HEK293 (cell line): ENCODE data around the gene OSGEPL1.

Source experiments
- CTCF ChIA-PET: fragments of 350-600 bp; formaldehyde crosslinking; extraction: SDS; loops from one replicate; lab custom pipeline; 2021; ENCODE audit warnings: antibody characterized with exemption; lab: Yijun Ruan, JAX
- POLR2A ChIA-PET: fragments of 300-600 bp; formaldehyde crosslinking; extraction: SDS; loops from one replicate; lab custom pipeline; 2020; ENCODE audit warnings: antibody characterized with exemption, inconsistent platforms; lab: Yijun Ruan, JAX
- H3K27ac ChIP-seq: fragments of 200-500 bp; sonication (Bioruptor generic); 2 replicates; pipeline ENCODE4 v1.5.1; 2014; ENCODE audit warnings: low read depth, low read length, control low read depth, inconsistent platforms; ENCODE audit errors: extremely low read depth
- H3K36me3 ChIP-seq, 2 experiments: fragments of 200-500 bp in 1 of 2; sonication (Bioruptor generic) in 1 of 2; 1 replicate in 1 of 2; 2 replicates in 1 of 2; pipeline ENCODE4 v1.5.1; 2014 to 2017; ENCODE audit warnings: inconsistent platforms in 2 of 2, low read length in 2 of 2; ENCODE audit not compliant: control insufficient read depth in 2 of 2, insufficient read depth in 1 of 2
- H3K4me1 ChIP-seq: fragments of 200-500 bp; sonication (Bioruptor generic); 2 replicates; pipeline ENCODE4 v1.5.1; 2014; ENCODE audit warnings: mild to moderate bottlenecking, low read length, inconsistent platforms; ENCODE audit not compliant: control insufficient read depth, insufficient read depth
- H3K4me3 ChIP-seq: 2 replicates; pipeline ENCODE4 v1.5.1; 2011; ENCODE audit warnings: low read depth, mild to moderate bottlenecking, control low read depth, low read length, moderate library complexity
- H3K9me3 ChIP-seq: fragments of 200-500 bp; sonication (Bioruptor generic); 2 replicates; pipeline ENCODE4 v1.5.1; 2014; ENCODE audit warnings: low read depth, low read length, inconsistent platforms; ENCODE audit not compliant: control insufficient read depth, insufficient read depth
- BCL11B ChIP-seq: fragments of 450-650 bp; formaldehyde crosslinking; IDR thresholded peaks from 2 replicates; pipeline ENCODE4 v1.5.1; 2016; ENCODE audit warnings: low read depth, missing biosample characterization, missing genetic modification characterization
- GLI4 ChIP-seq: fragments of 450-650 bp; formaldehyde crosslinking; IDR thresholded peaks from 2 replicates; pipeline ENCODE4 v1.5.1; 2016; ENCODE audit warnings: missing biosample characterization, missing genetic modification characterization
- GLIS2 ChIP-seq: fragments of 450-650 bp; formaldehyde crosslinking; IDR thresholded peaks from 2 replicates; pipeline ENCODE4 v1.5.1; 2016; ENCODE audit warnings: missing biosample characterization, missing genetic modification characterization
- IKZF3 ChIP-seq: fragments of 450-650 bp; IDR thresholded peaks from 2 replicates; pipeline ENCODE4 v1.5.0; 2018; ENCODE audit warnings: missing biosample characterization, mild to moderate bottlenecking, missing genetic modification characterization, moderate library complexity
- KLF1 ChIP-seq: fragments of 450-650 bp; formaldehyde crosslinking; IDR thresholded peaks from 2 replicates; pipeline ENCODE4 v1.5.1; 2016; ENCODE audit warnings: missing biosample characterization, missing genetic modification characterization
- RBAK ChIP-seq: fragments of 450-650 bp; formaldehyde crosslinking; IDR thresholded peaks from 2 replicates; pipeline ENCODE4 v1.5.1; 2016; ENCODE audit warnings: missing biosample characterization, missing genetic modification characterization
- SALL2 ChIP-seq: fragments of 450-650 bp; formaldehyde crosslinking; IDR thresholded peaks from 2 replicates; pipeline ENCODE4 v1.5.0; 2017; ENCODE audit warnings: missing biosample characterization, mild to moderate bottlenecking, missing genetic modification characterization, borderline replicate concordance
- SETDB1 ChIP-seq: IDR thresholded peaks from one replicate; pipeline ENCODE4 v1.6.1; 2017; ENCODE audit warnings: mild to moderate bottlenecking, low read length, moderate library complexity, mixed read lengths; ENCODE audit not compliant: insufficient read length
- ZBTB48 ChIP-seq: fragments of 450-650 bp; formaldehyde crosslinking; IDR thresholded peaks from 2 replicates; pipeline ENCODE4 v1.5.1; 2016; ENCODE audit warnings: missing biosample characterization, missing genetic modification characterization
- ZIC2 ChIP-seq: fragments of 450-650 bp; formaldehyde crosslinking; IDR thresholded peaks from 2 replicates; pipeline ENCODE4 v1.5.1; 2016; ENCODE audit warnings: missing biosample characterization, missing genetic modification characterization
- ZNF121 ChIP-seq: fragments of 450-650 bp; formaldehyde crosslinking; IDR thresholded peaks from 2 replicates; pipeline ENCODE4 v1.5.1; 2016; ENCODE audit warnings: missing biosample characterization, missing genetic modification characterization
- ZNF2 ChIP-seq: fragments of 450-650 bp; formaldehyde crosslinking; IDR thresholded peaks from 2 replicates; pipeline ENCODE4 v1.5.1; 2016; ENCODE audit warnings: missing biosample characterization, missing genetic modification characterization
- ZNF202 ChIP-seq: fragments of 450-650 bp; formaldehyde crosslinking; IDR thresholded peaks from 2 replicates; pipeline ENCODE4 v1.5.1; 2016; ENCODE audit warnings: missing biosample characterization, missing genetic modification characterization, borderline replicate concordance
- ZNF292 ChIP-seq: fragments of 450-650 bp; formaldehyde crosslinking; IDR thresholded peaks from 2 replicates; pipeline ENCODE4 v1.5.1; 2016; ENCODE audit warnings: low read depth, missing biosample characterization, missing genetic modification characterization, borderline replicate concordance
- ZNF354C ChIP-seq: fragments of 450-650 bp; formaldehyde crosslinking; IDR thresholded peaks from 2 replicates; pipeline ENCODE4 v1.5.1; 2016; ENCODE audit warnings: missing biosample characterization, missing genetic modification characterization, low read depth, borderline replicate concordance
- ZNF394 ChIP-seq: fragments of 450-650 bp; formaldehyde crosslinking; IDR thresholded peaks from 2 replicates; pipeline ENCODE4 v1.5.1; 2016; ENCODE audit warnings: missing biosample characterization, missing genetic modification characterization, mild to moderate bottlenecking, moderate library complexity, borderline replicate concordance
- ZNF416 ChIP-seq: fragments of 450-650 bp; formaldehyde crosslinking; IDR thresholded peaks from 2 replicates; pipeline ENCODE4 v1.5.1; 2016; ENCODE audit warnings: missing biosample characterization, missing genetic modification characterization
- ZNF548 ChIP-seq: fragments of 450-650 bp; formaldehyde crosslinking; IDR thresholded peaks from 2 replicates; pipeline ENCODE4 v1.5.1; 2016; ENCODE audit warnings: missing biosample characterization, missing genetic modification characterization
- ZNF560 ChIP-seq: fragments of 450-650 bp; formaldehyde crosslinking; IDR thresholded peaks from 2 replicates; pipeline ENCODE4 v1.5.1; 2017; ENCODE audit warnings: missing biosample characterization, missing genetic modification characterization, borderline replicate concordance
- ZNF561 ChIP-seq: fragments of 450-650 bp; IDR thresholded peaks from 2 replicates; pipeline ENCODE4 v1.5.1; 2018; ENCODE audit warnings: missing biosample characterization, missing genetic modification characterization, borderline replicate concordance
- TF ChIP-seq, protein P1 (sequence below): fragments of 450-650 bp; formaldehyde crosslinking; IDR thresholded peaks from 2 replicates; pipeline ENCODE4 v1.5.1; 2016; ENCODE audit warnings: missing biosample characterization, missing genetic modification characterization
- TF ChIP-seq, protein P2 (sequence below): fragments of 450-650 bp; formaldehyde crosslinking; IDR thresholded peaks from 2 replicates; pipeline ENCODE4 v1.5.1; 2016; ENCODE audit warnings: missing biosample characterization, missing genetic modification characterization
- TF ChIP-seq, protein P3 (sequence below): fragments of 450-650 bp; formaldehyde crosslinking; IDR thresholded peaks from 2 replicates; pipeline ENCODE4 v1.5.1; 2017; ENCODE audit warnings: missing biosample characterization, missing genetic modification characterization
- TF ChIP-seq, protein P4 (sequence below): sonication (generic); formaldehyde crosslinking; IDR thresholded peaks from 2 replicates; pipeline ENCODE4 v1.8.1; 2022; ENCODE audit warnings: mild to moderate bottlenecking, moderate library complexity, missing genetic modification reagents
- TF ChIP-seq, protein P5 (sequence below): fragments of 450-650 bp; formaldehyde crosslinking; IDR thresholded peaks from 2 replicates; pipeline ENCODE4 v1.5.1; 2016; ENCODE audit warnings: missing biosample characterization, missing genetic modification characterization, borderline replicate concordance

The OSGEPL1 gene

DNA sequence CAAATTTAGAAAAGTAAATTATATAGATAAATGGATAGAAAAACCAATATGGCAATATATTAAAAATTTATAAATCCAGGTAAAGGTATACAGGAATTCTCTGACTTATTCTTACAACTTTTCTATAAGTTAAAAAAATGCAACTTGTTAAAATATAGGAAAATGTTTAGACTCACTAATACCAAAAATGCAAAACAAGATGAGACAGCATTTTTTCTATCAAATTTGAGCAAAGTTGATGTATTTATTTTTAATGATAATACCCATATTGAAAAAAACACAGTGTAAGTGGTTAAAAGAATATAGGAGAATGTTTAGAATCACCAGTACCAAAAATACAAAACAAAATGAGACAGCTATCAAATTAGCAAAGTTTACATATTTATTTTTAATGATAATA, 35.7 kb downstream of the OSGEPL1 start (continued):
- TF ChIP-seq, protein P1, sequence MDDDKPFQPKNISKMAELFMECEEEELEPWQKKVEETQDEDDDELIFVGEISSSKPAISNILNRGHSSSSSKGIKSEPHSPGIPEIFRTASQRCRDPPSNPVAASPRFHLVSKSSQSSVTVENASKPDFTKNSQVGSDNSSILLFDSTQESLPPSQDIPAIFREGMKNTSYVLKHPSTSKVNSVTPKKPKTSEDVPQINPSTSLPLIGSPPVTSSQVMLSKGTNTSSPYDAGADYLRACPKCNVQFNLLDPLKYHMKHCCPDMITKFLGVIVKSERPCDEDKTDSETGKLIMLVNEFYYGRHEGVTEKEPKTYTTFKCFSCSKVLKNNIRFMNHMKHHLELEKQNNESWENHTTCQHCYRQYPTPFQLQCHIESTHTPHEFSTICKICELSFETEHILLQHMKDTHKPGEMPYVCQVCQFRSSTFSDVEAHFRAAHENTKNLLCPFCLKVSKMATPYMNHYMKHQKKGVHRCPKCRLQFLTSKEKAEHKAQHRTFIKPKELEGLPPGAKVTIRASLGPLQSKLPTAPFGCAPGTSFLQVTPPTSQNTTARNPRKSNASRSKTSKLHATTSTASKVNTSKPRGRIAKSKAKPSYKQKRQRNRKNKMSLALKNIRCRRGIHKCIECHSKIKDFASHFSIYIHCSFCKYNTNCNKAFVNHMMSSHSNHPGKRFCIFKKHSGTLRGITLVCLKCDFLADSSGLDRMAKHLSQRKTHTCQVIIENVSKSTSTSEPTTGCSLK = no peak
- no peak for TF ChIP-seq GLI4
- no peak for TF ChIP-seq ZNF548
- TF ChIP-seq BCL11B = no peak
- no peak for TF ChIP-seq ZNF292 (tag by site-specific recombination)
- TF ChIP-seq, protein P2, sequence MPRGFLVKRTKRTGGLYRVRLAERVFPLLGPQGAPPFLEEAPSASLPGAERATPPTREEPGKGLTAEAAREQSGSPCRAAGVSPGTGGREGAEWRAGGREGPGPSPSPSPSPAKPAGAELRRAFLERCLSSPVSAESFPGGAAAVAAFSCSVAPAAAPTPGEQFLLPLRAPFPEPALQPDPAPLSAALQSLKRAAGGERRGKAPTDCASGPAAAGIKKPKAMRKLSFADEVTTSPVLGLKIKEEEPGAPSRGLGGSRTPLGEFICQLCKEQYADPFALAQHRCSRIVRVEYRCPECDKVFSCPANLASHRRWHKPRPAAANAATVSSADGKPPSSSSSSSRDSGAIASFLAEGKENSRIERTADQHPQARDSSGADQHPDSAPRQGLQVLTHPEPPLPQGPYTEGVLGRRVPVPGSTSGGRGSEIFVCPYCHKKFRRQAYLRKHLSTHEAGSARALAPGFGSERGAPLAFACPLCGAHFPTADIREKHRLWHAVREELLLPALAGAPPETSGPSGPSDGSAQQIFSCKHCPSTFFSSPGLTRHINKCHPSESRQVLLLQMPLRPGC (tag by site-specific recombination) = no peak
- no peak for TF ChIP-seq ZNF121
- TF ChIP-seq KLF1 (tag by site-specific recombination) = no peak
- TF ChIP-seq, all 188 proteins: peak for 0

DNA sequence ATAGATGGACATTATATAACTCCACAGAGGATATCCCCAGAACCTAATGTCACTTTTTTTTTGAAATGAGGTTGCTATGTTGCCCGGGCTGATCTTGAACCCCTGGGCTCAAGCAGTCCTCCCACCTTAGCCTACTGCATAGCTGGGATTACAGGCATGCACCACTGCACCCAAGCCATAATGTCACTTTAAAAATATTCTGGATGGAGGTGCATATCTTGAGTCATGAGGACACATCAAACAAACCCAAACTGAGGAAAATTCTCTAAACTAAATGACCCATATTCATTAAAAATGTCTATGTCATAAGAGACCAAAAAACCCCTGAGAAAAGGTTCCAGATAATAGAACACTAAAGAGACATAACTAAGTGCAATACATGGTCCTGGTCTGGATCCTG, 36.3 kb downstream of the OSGEPL1 start:
- TF ChIP-seq, protein P3, sequence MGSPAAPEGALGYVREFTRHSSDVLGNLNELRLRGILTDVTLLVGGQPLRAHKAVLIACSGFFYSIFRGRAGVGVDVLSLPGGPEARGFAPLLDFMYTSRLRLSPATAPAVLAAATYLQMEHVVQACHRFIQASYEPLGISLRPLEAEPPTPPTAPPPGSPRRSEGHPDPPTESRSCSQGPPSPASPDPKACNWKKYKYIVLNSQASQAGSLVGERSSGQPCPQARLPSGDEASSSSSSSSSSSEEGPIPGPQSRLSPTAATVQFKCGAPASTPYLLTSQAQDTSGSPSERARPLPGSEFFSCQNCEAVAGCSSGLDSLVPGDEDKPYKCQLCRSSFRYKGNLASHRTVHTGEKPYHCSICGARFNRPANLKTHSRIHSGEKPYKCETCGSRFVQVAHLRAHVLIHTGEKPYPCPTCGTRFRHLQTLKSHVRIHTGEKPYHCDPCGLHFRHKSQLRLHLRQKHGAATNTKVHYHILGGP (tag by site-specific recombination) = no peak
- no peak for TF ChIP-seq ZIC2 (tag by site-specific recombination)
- no peak for TF ChIP-seq GLIS2 (tag by site-specific recombination)
- TF ChIP-seq ZNF2 (tag by site-specific recombination) = no peak
- TF ChIP-seq, protein P4, sequence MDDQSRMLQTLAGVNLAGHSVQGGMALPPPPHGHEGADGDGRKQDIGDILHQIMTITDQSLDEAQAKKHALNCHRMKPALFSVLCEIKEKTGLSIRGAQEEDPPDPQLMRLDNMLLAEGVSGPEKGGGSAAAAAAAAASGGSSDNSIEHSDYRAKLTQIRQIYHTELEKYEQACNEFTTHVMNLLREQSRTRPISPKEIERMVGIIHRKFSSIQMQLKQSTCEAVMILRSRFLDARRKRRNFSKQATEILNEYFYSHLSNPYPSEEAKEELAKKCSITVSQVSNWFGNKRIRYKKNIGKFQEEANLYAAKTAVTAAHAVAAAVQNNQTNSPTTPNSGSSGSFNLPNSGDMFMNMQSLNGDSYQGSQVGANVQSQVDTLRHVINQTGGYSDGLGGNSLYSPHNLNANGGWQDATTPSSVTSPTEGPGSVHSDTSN (CRISPR knock-in tag) = no peak
- TF ChIP-seq ZNF561 (tag by site-specific recombination) = no peak
- TF ChIP-seq ZBTB48 = no peak
- no peak for TF ChIP-seq ZNF560 (tag by site-specific recombination)
- no peak for TF ChIP-seq ZNF394 (tag by site-specific recombination)
- TF ChIP-seq ZNF202 = no peak
- TF ChIP-seq SALL2 = no peak
- no peak for TF ChIP-seq RBAK
- TF ChIP-seq IKZF3 (tag by site-specific recombination) = no peak
- TF ChIP-seq, protein P5, sequence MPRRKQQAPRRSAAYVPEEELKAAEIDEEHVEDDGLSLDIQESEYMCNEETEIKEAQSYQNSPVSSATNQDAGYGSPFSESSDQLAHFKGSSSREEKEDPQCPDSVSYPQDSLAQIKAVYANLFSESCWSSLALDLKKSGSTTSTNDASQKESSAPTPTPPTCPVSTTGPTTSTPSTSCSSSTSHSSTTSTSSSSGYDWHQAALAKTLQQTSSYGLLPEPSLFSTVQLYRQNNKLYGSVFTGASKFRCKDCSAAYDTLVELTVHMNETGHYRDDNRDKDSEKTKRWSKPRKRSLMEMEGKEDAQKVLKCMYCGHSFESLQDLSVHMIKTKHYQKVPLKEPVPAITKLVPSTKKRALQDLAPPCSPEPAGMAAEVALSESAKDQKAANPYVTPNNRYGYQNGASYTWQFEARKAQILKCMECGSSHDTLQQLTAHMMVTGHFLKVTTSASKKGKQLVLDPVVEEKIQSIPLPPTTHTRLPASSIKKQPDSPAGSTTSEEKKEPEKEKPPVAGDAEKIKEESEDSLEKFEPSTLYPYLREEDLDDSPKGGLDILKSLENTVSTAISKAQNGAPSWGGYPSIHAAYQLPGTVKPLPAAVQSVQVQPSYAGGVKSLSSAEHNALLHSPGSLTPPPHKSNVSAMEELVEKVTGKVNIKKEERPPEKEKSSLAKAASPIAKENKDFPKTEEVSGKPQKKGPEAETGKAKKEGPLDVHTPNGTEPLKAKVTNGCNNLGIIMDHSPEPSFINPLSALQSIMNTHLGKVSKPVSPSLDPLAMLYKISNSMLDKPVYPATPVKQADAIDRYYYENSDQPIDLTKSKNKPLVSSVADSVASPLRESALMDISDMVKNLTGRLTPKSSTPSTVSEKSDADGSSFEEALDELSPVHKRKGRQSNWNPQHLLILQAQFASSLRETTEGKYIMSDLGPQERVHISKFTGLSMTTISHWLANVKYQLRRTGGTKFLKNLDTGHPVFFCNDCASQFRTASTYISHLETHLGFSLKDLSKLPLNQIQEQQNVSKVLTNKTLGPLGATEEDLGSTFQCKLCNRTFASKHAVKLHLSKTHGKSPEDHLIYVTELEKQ (tag by site-specific recombination) = no peak
- no peak for TF ChIP-seq ZNF354C (tag by site-specific recombination)
- no peak for TF ChIP-seq SETDB1
- no peak for TF ChIP-seq ZNF416 (tag by site-specific recombination)
- H3K36me3 ChIP-seq = no peaks in the 10 kb centered on the region

More for the DNA sequence above, 36.3 kb downstream of the OSGEPL1 start:
- no peak overlapping the region for H3K4me3 ChIP-seq
- no peaks in the 10 kb centered on the region for H3K9me3 ChIP-seq
- no peak overlapping the region for H3K27ac ChIP-seq
- no peaks in the 10 kb centered on the region for H3K4me1 ChIP-seq
- ChIA-PET CTCF (no interaction called here), POLR2A (no interaction called here)
